HepG2 (cell line): ENCODE results near the gene SSBP4. TPM values are rescaled to one million over a fixed set of nuclear protein-coding genes. Genes with fewer than 3 reads are reported as not detected.

ENCODE experiments used
- ATM ChIP-seq: fragments of 450-650 bp; IDR thresholded peaks from 2 replicates; pipeline ENCODE4 v1.7.1; 2017; ENCODE audit warnings: mild to moderate bottlenecking, borderline replicate concordance
- KDM5B ChIP-seq: sonication (generic); formaldehyde crosslinking; IDR thresholded peaks from 2 replicates; pipeline ENCODE4 v1.4.0; 2020; ENCODE audit warnings: missing genetic modification reagents, mild to moderate bottlenecking, borderline replicate concordance
- MBNL3 ChIP-seq: fragments of 250-450 bp; sonication (Bioruptor Pico); conservative IDR thresholded peaks from 2 replicates; pipeline ENCODE4 v1.8.0; 2022; ENCODE audit warnings: mild to moderate bottlenecking, inconsistent platforms
- NFE2 ChIP-seq: sonication (generic); formaldehyde crosslinking; IDR thresholded peaks from 2 replicates; pipeline ENCODE4 v1.4.0; 2020; ENCODE audit warnings: missing genetic modification reagents
- PREB ChIP-seq: sonication (generic); formaldehyde crosslinking; IDR thresholded peaks from 2 replicates; pipeline ENCODE4 v1.4.0; 2020; ENCODE audit warnings: missing genetic modification reagents
- PRMT3 ChIP-seq: sonication (generic); formaldehyde crosslinking; IDR thresholded peaks from 2 replicates; pipeline ENCODE4 v1.8.1; 2022; ENCODE audit warnings: low read depth, mild to moderate bottlenecking, moderate library complexity, missing genetic modification reagents, borderline replicate concordance
- SKI ChIP-seq: fragments of 450-650 bp; IDR thresholded peaks from one replicate; pipeline ENCODE4 v1.6.1; 2018; ENCODE audit warnings: mild to moderate bottlenecking; ENCODE audit not compliant: partially characterized antibody
- SOX13 ChIP-seq, 3 experiments: fragments of 450-650 bp in 1 of 3; sonication (generic) in 1 of 3; formaldehyde crosslinking in 1 of 3; IDR thresholded peaks in 2 of 3; conservative IDR thresholded peaks in 1 of 3; 2 replicates each; pipeline versions ENCODE4 v1.5.0 to v1.6.1; 2016 to 2020; ENCODE audit warnings: antibody characterized with exemption in 1 of 3, mild to moderate bottlenecking in 1 of 3, missing compliant biosample characterization in 1 of 3, missing genetic modification reagents in 1 of 3, moderate library complexity in 1 of 3
- SP140L ChIP-seq: sonication (generic); formaldehyde crosslinking; IDR thresholded peaks from 2 replicates; pipeline ENCODE4 v1.4.0; 2020; ENCODE audit warnings: missing genetic modification reagents, borderline replicate concordance
- ZNF24 ChIP-seq: fragments of 450-650 bp; IDR thresholded peaks from 2 replicates; pipeline ENCODE4 v1.6.1; 2017; ENCODE audit warnings: antibody characterized with exemption, mild to moderate bottlenecking
- ZNF256 ChIP-seq: sonication (generic); formaldehyde crosslinking; conservative IDR thresholded peaks from 2 replicates; pipeline ENCODE4 v1.4.0; 2020; ENCODE audit warnings: missing genetic modification reagents
- ZNF264 ChIP-seq: sonication (generic); formaldehyde crosslinking; IDR thresholded peaks from 2 replicates; pipeline ENCODE4 v1.4.0; 2020; ENCODE audit warnings: missing genetic modification reagents
- ZNF333 ChIP-seq: sonication (generic); formaldehyde crosslinking; IDR thresholded peaks from 2 replicates; pipeline ENCODE4 v1.4.0; 2020; ENCODE audit warnings: mild to moderate bottlenecking, missing genetic modification reagents, borderline replicate concordance
- ZNF546 ChIP-seq: sonication (generic); formaldehyde crosslinking; conservative IDR thresholded peaks from 2 replicates; pipeline ENCODE4 v1.8.1; 2023; ENCODE audit warnings: mild to moderate bottlenecking, missing genetic modification reagents
- ZNF557 ChIP-seq: sonication (generic); formaldehyde crosslinking; IDR thresholded peaks from 2 replicates; pipeline ENCODE4 v1.4.0; 2020; ENCODE audit warnings: missing genetic modification reagents
- ZNF598 ChIP-seq: sonication (generic); formaldehyde crosslinking; IDR thresholded peaks from 2 replicates; pipeline ENCODE4 v1.5.1; 2020; ENCODE audit warnings: mild to moderate bottlenecking, missing genetic modification reagents, borderline replicate concordance
- ZNF616 ChIP-seq: sonication (generic); formaldehyde crosslinking; IDR thresholded peaks from 2 replicates; pipeline ENCODE4 v1.5.0; 2020; ENCODE audit warnings: low read depth, mild to moderate bottlenecking, missing genetic modification reagents
- polyA plus RNA-seq, 8 experiments: library from polyadenylated mRNA; depleted of rRNA in 3 of 8; stranded (reverse) in 7 of 8; unstranded in 1 of 8; fragments of >200 nt; fragmentation: Illumina TruSeq in 4 of 8; extraction: Trizol in 4 of 8; gene quantifications; 2 replicates each; pipeline versions ENCODE4 v1.2.1 to v1.2.3, GENCODE V29; 2011 to 2016; ENCODE audit warnings: low read depth in 4 of 8, missing spikeins in 1 of 8, mixed read lengths in 1 of 8; ENCODE audit not compliant: insufficient read depth in 1 of 8
- total RNA-seq, 5 experiments: library from RNA; depleted of rRNA; stranded (reverse); fragments of >200 nt; fragmentation: Illumina TruSeq; extraction: Trizol; gene quantifications; 2 replicates each; pipeline ENCODE4 v1.2.3, GENCODE V29; 2016; ENCODE audit warnings: low read depth in 1 of 5
- TF ChIP-seq, protein P1 (sequence below): sonication (generic); formaldehyde crosslinking; IDR thresholded peaks from 2 replicates; pipeline ENCODE4 v1.4.0; 2020; ENCODE audit warnings: low read depth, missing genetic modification reagents
- TF ChIP-seq, protein P2 (sequence below): sonication (generic); formaldehyde crosslinking; IDR thresholded peaks from 2 replicates; pipeline ENCODE4 v1.4.0; 2020; ENCODE audit warnings: mild to moderate bottlenecking, missing genetic modification reagents
- TF ChIP-seq, protein P3 (sequence below): sonication (generic); formaldehyde crosslinking; IDR thresholded peaks from 2 replicates; pipeline ENCODE4 v1.5.1; 2020; ENCODE audit warnings: missing genetic modification reagents, mild to moderate bottlenecking, borderline replicate concordance

SSBP4 gene
- total and polyA plus RNA-seq, 2 of the 13 experiments (the other 11 are each of a cell fraction or from before 2014, with no cell fraction given) = 20.8 to 39.5 TPM

DNA sequence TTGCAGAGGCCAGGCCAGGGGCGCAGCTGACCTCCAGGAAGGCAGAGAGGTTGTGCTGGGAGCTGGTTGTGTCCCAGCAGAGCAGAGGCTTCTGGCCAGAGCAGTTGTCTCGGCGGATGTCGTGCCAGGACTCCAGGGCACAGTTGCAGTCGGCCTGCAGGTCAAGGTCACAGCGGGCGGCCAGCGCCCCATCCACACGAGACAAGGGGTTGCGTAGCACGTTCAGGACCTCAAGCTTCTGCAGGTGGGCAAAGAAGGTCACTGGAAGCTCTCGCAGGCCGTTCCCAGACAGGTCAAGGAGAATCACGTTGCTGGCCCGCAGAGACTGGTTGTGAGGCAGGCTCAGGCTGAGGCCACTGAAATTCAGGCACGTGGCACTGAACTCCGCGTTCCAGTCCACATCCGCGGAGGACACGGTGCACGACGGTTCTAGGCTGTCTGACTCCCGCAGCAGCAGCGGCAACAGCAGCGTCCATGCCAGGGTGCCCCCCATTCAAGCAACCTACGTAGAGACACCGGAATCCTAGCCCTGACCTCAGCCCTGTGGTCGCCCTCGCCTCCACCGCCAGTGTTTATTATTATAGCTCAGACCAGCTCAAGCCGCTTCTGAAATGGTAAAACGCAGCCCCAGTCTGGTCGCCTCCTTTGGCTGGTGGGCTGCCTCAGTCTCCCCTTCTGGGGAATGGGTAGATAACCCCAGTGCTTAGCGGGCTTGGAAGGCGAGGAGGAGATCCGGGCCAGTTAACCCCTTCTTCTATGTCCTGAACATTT is 22.5 kb upstream of the SSBP4 start (continued):
- no peak for TF ChIP-seq ZNF256 (CRISPR knock-in tag)
- TF ChIP-seq ZNF264 (CRISPR knock-in tag) = no peak
- no peak; the same call in 1 of the 2 replicates for TF ChIP-seq ZNF598 (CRISPR knock-in tag)
- TF ChIP-seq KDM5B = no peak; the same call in 1 of the 2 replicates
- TF ChIP-seq NFE2 (CRISPR knock-in tag) = 0 out of 2 replicates have a peak, but pooled peaks have one; percentile 18
- TF ChIP-seq, protein P1, sequence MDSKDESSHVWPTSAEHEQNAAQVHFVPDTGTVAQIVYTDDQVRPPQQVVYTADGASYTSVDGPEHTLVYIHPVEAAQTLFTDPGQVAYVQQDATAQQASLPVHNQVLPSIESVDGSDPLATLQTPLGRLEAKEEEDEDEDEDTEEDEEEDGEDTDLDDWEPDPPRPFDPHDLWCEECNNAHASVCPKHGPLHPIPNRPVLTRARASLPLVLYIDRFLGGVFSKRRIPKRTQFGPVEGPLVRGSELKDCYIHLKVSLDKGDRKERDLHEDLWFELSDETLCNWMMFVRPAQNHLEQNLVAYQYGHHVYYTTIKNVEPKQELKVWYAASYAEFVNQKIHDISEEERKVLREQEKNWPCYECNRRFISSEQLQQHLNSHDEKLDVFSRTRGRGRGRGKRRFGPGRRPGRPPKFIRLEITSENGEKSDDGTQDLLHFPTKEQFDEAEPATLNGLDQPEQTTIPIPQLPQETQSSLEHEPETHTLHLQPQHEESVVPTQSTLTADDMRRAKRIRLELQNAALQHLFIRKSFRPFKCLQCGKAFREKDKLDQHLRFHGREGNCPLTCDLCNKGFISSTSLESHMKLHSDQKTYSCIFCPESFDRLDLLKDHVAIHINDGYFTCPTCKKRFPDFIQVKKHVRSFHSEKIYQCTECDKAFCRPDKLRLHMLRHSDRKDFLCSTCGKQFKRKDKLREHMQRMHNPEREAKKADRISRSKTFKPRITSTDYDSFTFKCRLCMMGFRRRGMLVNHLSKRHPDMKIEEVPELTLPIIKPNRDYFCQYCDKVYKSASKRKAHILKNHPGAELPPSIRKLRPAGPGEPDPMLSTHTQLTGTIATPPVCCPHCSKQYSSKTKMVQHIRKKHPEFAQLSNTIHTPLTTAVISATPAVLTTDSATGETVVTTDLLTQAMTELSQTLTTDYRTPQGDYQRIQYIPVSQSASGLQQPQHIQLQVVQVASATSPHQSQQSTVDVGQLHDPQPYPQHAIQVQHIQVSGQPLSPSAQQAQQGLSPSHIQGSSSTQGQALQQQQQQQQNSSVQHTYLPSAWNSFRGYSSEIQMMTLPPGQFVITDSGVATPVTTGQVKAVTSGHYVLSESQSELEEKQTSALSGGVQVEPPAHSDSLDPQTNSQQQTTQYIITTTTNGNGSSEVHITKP (CRISPR knock-in tag) = no peak
- TF ChIP-seq ATM = no peak
- TF ChIP-seq, protein P2, sequence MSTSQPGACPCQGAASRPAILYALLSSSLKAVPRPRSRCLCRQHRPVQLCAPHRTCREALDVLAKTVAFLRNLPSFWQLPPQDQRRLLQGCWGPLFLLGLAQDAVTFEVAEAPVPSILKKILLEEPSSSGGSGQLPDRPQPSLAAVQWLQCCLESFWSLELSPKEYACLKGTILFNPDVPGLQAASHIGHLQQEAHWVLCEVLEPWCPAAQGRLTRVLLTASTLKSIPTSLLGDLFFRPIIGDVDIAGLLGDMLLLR (CRISPR knock-in tag) = no peak; the same call in 1 of the 2 replicates
- no peak for TF ChIP-seq ZNF24
- TF ChIP-seq ZNF616 = 0 out of 2 replicates have a peak, but pooled peaks have one; percentile 68
- no peak for TF ChIP-seq SP140L (CRISPR knock-in tag)
- peak; percentile 31 for TF ChIP-seq SKI
- no peak for TF ChIP-seq ZNF333 (CRISPR knock-in tag)
- no peak for TF ChIP-seq PREB (CRISPR knock-in tag)
- no peak for TF ChIP-seq ZNF557 (CRISPR knock-in tag)
- TF ChIP-seq ZNF546 (CRISPR knock-in tag) = no peak; the same call in 1 of the 2 replicates
- TF ChIP-seq SOX13 (IDR thresholded peaks at IDR 0.05) = no peak
- peak in 1 of 2 experiments; percentile 21; a peak in 1 of 4 replicates for TF ChIP-seq SOX13 (CRISPR knock-in tag; conservative IDR thresholded peaks at IDR 0.05 in 1 of 2, IDR thresholded peaks at IDR 0.05 in 1 of 2)
- TF ChIP-seq, protein P3, sequence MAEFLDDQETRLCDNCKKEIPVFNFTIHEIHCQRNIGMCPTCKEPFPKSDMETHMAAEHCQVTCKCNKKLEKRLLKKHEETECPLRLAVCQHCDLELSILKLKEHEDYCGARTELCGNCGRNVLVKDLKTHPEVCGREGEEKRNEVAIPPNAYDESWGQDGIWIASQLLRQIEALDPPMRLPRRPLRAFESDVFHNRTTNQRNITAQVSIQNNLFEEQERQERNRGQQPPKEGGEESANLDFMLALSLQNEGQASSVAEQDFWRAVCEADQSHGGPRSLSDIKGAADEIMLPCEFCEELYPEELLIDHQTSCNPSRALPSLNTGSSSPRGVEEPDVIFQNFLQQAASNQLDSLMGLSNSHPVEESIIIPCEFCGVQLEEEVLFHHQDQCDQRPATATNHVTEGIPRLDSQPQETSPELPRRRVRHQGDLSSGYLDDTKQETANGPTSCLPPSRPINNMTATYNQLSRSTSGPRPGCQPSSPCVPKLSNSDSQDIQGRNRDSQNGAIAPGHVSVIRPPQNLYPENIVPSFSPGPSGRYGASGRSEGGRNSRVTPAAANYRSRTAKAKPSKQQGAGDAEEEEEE (CRISPR knock-in tag) = no peak
- no peak for TF ChIP-seq PRMT3 (CRISPR knock-in tag)
- no peak for TF ChIP-seq MBNL3 (CRISPR knock-in tag)
